ENCODE measurements around the gene KRT16.
"Not testable (repeated sequence)": the region's sequence is repeated elsewhere in the genome, so short reads cannot be mapped to it uniquely, and the experiment has no call there.

The KRT16 gene

GRCh38 chr17:41618341-41619035 lies 5.9 kb upstream of the KRT16 start:
- Histone ChIP-seq H3K27me3 (ENCODE audit: control insufficient read depth, insufficient read depth, low read length) (no peaks in the 10 kb centered on the region), H3K9me3 (ENCODE audit: control insufficient read depth, insufficient read depth, low read length) (no peaks in the 10 kb centered on the region), H3K27ac (ENCODE audit: low read depth, low read length) (no peak overlapping the region), H3K4me1 (ENCODE audit: control insufficient read depth, insufficient read depth, low read length) (no peaks in the 10 kb centered on the region), H3K36me3 (ENCODE audit: control insufficient read depth, insufficient read depth, low read length) (no peaks in the 10 kb centered on the region), H3K9ac (ENCODE audit: low read depth, low read length) (no peak overlapping the region), H3K4me3 (ENCODE audit: low read depth, low read length) (no peak overlapping the region)

DNA sequence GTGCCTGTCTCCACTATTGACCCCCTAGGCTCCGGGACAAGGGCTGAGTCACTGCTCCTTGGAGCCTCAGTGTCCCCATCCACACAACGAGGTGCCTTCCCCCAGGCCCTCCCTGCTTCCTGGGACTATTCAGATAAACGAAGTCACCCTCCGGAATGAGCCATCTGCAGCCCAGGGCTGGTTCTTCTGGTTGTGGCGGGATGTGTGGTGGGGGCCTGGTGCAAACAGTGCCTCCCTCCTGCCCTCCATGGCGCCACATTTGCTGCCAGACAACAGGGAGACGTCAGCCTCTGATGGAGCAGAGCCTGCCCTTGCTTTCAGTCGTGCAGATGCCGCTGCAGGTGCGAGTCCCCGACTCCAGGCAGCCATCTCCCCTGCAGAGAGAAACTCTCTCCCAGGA lies 5.1 kb upstream of the KRT16 start:
- Histone ChIP-seq H3K36me3 (ENCODE audit: control insufficient read depth, insufficient read depth, low read length) (no peaks in the 10 kb centered on the region), H3K27ac (ENCODE audit: low read depth, low read length) (no peak overlapping the region), H3K9me3 (ENCODE audit: control insufficient read depth, insufficient read depth, low read length) (no peaks in the 10 kb centered on the region), H3K27me3 (ENCODE audit: control insufficient read depth, insufficient read depth, low read length) (no peaks in the 10 kb centered on the region), H3K4me1 (ENCODE audit: control insufficient read depth, insufficient read depth, low read length) (no peaks in the 10 kb centered on the region), H3K4me3 (ENCODE audit: low read depth, low read length) (no peak overlapping the region), H3K9ac (ENCODE audit: low read depth, low read length) (no peak overlapping the region)

GRCh38 chr17:41617136-41617535 lies 4.6 kb upstream of the KRT16 start:
- no peaks in the 10 kb centered on the region for H3K9me3 ChIP-seq (ENCODE audit: control insufficient read depth, insufficient read depth, low read length)
- H3K9ac ChIP-seq (ENCODE audit: low read depth, low read length): no peak overlapping the region
- H3K36me3 ChIP-seq (ENCODE audit: control insufficient read depth, insufficient read depth, low read length): no peaks in the 10 kb centered on the region
- no peaks in the 10 kb centered on the region for H3K4me1 ChIP-seq (ENCODE audit: control insufficient read depth, insufficient read depth, low read length)
- no peak overlapping the region for H3K27ac ChIP-seq (ENCODE audit: low read depth, low read length)
- H3K27me3 ChIP-seq (ENCODE audit: control insufficient read depth, insufficient read depth, low read length): no peaks in the 10 kb centered on the region
- H3K4me3 ChIP-seq (ENCODE audit: low read depth, low read length): no peak overlapping the region

- not testable (repeated sequence) for H3K27me3 ChIP-seq (ENCODE audit: control insufficient read depth, insufficient read depth, low read length); H3K27ac ChIP-seq (ENCODE audit: low read depth, low read length); H3K9me3 ChIP-seq (ENCODE audit: control insufficient read depth, insufficient read depth, low read length); H3K9ac ChIP-seq (ENCODE audit: low read depth, low read length); H3K4me3 ChIP-seq (ENCODE audit: low read depth, low read length); H3K4me1 ChIP-seq (ENCODE audit: control insufficient read depth, insufficient read depth, low read length); H3K36me3 ChIP-seq (ENCODE audit: control insufficient read depth, insufficient read depth, low read length)
Measured at GRCh38 chr17:41616486-41616885, 3.9 kb upstream of the KRT16 start.

DNA sequence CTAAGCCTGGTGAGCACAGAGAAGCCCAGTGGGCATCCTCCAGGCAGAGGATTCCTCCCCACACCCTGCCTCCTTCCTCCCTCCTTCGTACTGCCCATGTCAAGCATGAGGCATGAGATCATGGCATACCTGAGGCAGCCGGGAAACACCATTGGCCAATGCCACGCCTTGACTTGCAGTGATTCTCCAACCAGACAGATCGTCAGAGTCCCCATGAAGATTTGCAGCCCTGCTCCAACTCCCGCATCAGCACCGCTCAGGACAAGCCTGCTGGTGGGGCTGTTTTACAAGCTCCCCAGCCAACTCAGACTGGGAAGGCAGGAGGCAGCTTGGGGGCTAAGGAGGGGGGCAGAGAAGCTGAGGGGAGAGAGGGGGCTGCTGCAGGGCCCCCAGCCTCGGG lies 2.9 kb upstream of the KRT16 start:
- no peaks in the 10 kb centered on the region for H3K36me3 ChIP-seq (ENCODE audit: control insufficient read depth, insufficient read depth, low read length)
- no peak overlapping the region for H3K4me3 ChIP-seq (ENCODE audit: low read depth, low read length)
- no peaks in the 10 kb centered on the region for H3K27me3 ChIP-seq (ENCODE audit: control insufficient read depth, insufficient read depth, low read length)
- H3K4me1 ChIP-seq (ENCODE audit: control insufficient read depth, insufficient read depth, low read length): no peaks in the 10 kb centered on the region
- H3K27ac ChIP-seq (ENCODE audit: low read depth, low read length): no peak overlapping the region
- H3K9ac ChIP-seq (ENCODE audit: low read depth, low read length): no peak overlapping the region
- H3K9me3 ChIP-seq (ENCODE audit: control insufficient read depth, insufficient read depth, low read length): no peaks in the 10 kb centered on the region

DNA sequence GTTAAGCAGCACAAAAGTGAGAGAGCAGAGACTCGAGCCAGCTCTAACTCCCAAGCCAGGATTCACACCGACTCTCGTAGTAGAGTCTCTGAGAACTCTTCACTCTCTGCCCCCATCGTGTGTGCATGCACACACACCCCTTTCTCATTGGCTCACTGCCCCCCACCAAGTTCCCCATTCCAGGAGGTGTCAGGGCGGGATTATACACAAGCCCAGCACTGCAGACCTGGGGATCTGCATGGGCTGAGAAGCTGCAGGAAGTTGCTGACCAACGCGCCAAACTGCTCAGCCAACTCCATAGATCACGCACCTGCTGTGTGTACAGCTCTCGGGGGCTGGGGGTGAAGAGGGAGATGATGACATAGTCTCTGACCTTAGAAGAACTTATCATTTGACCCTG lies 2.2 kb upstream of the KRT16 start:
- not testable (repeated sequence) for H3K4me3 ChIP-seq (ENCODE audit: low read depth, low read length); H3K27ac ChIP-seq (ENCODE audit: low read depth, low read length); H3K4me1 ChIP-seq (ENCODE audit: control insufficient read depth, insufficient read depth, low read length); H3K36me3 ChIP-seq (ENCODE audit: control insufficient read depth, insufficient read depth, low read length); H3K9ac ChIP-seq (ENCODE audit: low read depth, low read length); H3K27me3 ChIP-seq (ENCODE audit: control insufficient read depth, insufficient read depth, low read length); H3K9me3 ChIP-seq (ENCODE audit: control insufficient read depth, insufficient read depth, low read length)

GRCh38 chr17:41614098-41614497 lies 1.5 kb upstream of the KRT16 start:
- Histone ChIP-seq H3K9ac (ENCODE audit: low read depth, low read length) (no peak overlapping the region), H3K4me3 (ENCODE audit: low read depth, low read length) (no peak overlapping the region), H3K27me3 (ENCODE audit: control insufficient read depth, insufficient read depth, low read length) (no peaks in the 10 kb centered on the region), H3K36me3 (ENCODE audit: control insufficient read depth, insufficient read depth, low read length) (no peaks in the 10 kb centered on the region), H3K27ac (ENCODE audit: low read depth, low read length) (no peak overlapping the region), H3K9me3 (ENCODE audit: control insufficient read depth, insufficient read depth, low read length) (no peaks in the 10 kb centered on the region), H3K4me1 (ENCODE audit: control insufficient read depth, insufficient read depth, low read length) (0 out of 2 replicates have a peak, but pooled peaks cover 3% of the 10 kb centered on the region)

- Histone ChIP-seq H3K9ac (ENCODE audit: low read depth, low read length) (no peak overlapping the region), H3K4me3 (ENCODE audit: low read depth, low read length) (no peak overlapping the region), H3K36me3 (ENCODE audit: control insufficient read depth, insufficient read depth, low read length) (no peaks in the 10 kb centered on the region), H3K9me3 (ENCODE audit: control insufficient read depth, insufficient read depth, low read length) (no peaks in the 10 kb centered on the region), H3K4me1 (ENCODE audit: control insufficient read depth, insufficient read depth, low read length) (0 out of 2 replicates have a peak, but pooled peaks cover 3% of the 10 kb centered on the region), H3K27ac (ENCODE audit: low read depth, low read length) (no peak overlapping the region), H3K27me3 (ENCODE audit: control insufficient read depth, insufficient read depth, low read length) (no peaks in the 10 kb centered on the region)
Measured at GRCh38 chr17:41613277-41614082, 913 bp upstream of the KRT16 start.

GRCh38 chr17:41610965-41611640 lies 1.5 kb downstream of the KRT16 start:
- no peaks in the 10 kb centered on the region for H3K36me3 ChIP-seq (ENCODE audit: control insufficient read depth, insufficient read depth, low read length)
- H3K9ac ChIP-seq (ENCODE audit: low read depth, low read length): no peak overlapping the region
- no peak overlapping the region for H3K4me3 ChIP-seq (ENCODE audit: low read depth, low read length)
- 0 out of 2 replicates have a peak, but pooled peaks cover 3% of the 10 kb centered on the region for H3K4me1 ChIP-seq (ENCODE audit: control insufficient read depth, insufficient read depth, low read length)
- H3K27me3 ChIP-seq (ENCODE audit: control insufficient read depth, insufficient read depth, low read length): no peaks in the 10 kb centered on the region
- peaks cover 5% of the 10 kb centered on the region for H3K9me3 ChIP-seq (ENCODE audit: control insufficient read depth, insufficient read depth, low read length)
- no peak overlapping the region for H3K27ac ChIP-seq (ENCODE audit: low read depth, low read length)

- not testable (repeated sequence) for H3K4me1 ChIP-seq (ENCODE audit: control insufficient read depth, insufficient read depth, low read length); H3K27ac ChIP-seq (ENCODE audit: low read depth, low read length); H3K9me3 ChIP-seq (ENCODE audit: control insufficient read depth, insufficient read depth, low read length); H3K4me3 ChIP-seq (ENCODE audit: low read depth, low read length); H3K27me3 ChIP-seq (ENCODE audit: control insufficient read depth, insufficient read depth, low read length); H3K36me3 ChIP-seq (ENCODE audit: control insufficient read depth, insufficient read depth, low read length); H3K9ac ChIP-seq (ENCODE audit: low read depth, low read length)
Measured at GRCh38 chr17:41610061-41610517, 2.5 kb downstream of the KRT16 start.

GRCh38 chr17:41606930-41607329 lies 5.6 kb downstream of the KRT16 start:
- not testable (repeated sequence) for H3K36me3 ChIP-seq (ENCODE audit: control insufficient read depth, insufficient read depth, low read length); H3K4me3 ChIP-seq (ENCODE audit: low read depth, low read length); H3K27ac ChIP-seq (ENCODE audit: low read depth, low read length); H3K9ac ChIP-seq (ENCODE audit: low read depth, low read length); H3K4me1 ChIP-seq (ENCODE audit: control insufficient read depth, insufficient read depth, low read length); H3K27me3 ChIP-seq (ENCODE audit: control insufficient read depth, insufficient read depth, low read length); H3K9me3 ChIP-seq (ENCODE audit: control insufficient read depth, insufficient read depth, low read length)

Data from HUES48 (cell line).